Dedifferentiated amniotic fluid mesenchymal stem cell (primary cell): ENCODE data around the gene TMEM30B.
"Not testable (repeated sequence)": the region's sequence is repeated elsewhere in the genome, so short reads cannot be mapped to it uniquely, and the experiment has no call there.

Experiments
- DNase-seq: peaks from one replicate; pipeline ENCODE4 v3.0.0-alpha.2; 2016; ENCODE audit errors: extremely low spot score

The TMEM30B gene

DNA sequence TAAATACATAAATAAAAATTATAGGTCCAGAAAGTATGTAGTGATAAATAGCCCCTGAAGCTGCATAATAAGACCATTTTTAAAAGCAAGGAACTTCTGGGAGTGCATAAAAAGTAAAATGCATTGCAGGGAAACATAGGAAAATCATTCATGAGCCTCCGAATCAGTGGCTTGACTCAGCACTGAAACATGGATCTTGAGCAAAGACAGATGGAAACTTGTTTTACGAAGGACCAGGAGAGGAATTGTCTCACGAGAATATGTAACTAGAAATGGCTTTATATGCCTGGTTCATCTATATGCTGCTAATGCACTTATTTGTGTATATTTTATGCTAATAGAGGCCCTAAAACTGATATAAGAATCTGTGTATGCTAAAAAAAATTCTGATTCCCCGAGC is 14.7 kb downstream of the TMEM30B start:
- DNase-seq: no peak

- no peak for DNase-seq
These were observed 16.5 kb downstream of the TMEM30B start for GRCh38 chr14:61264651-61265050.

DNA sequence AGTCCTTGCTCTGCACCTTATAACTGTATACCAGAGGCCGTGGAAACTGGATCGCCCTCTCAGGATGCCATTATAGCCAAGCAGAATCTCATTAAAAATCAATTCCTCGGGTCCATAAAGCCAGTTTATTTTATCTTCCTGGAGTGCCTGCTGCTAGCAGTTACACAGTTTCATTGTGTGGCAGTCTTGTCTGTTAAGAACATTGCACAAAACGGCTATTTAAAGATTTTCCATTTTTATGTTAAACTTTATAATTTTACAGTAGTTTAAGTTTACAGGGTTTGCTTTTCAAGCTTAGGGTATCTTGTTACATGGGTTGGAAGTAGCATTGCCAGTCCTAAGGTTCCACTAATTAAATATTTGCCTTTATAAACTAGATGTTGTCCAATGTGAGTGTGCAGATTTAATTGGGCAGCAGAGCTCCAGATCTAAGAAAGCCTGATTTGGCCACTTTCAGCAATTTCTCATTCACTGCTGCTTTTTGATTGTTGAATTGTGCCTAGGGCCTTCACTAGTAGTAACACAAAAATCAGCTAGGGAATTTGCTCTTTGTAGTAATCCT is 17.0 kb downstream of the TMEM30B start:
- no peak for DNase-seq

- peak; percentile 55 for DNase-seq
These were observed 19.1 kb downstream of the TMEM30B start for GRCh38 chr14:61262082-61262481.

DNA sequence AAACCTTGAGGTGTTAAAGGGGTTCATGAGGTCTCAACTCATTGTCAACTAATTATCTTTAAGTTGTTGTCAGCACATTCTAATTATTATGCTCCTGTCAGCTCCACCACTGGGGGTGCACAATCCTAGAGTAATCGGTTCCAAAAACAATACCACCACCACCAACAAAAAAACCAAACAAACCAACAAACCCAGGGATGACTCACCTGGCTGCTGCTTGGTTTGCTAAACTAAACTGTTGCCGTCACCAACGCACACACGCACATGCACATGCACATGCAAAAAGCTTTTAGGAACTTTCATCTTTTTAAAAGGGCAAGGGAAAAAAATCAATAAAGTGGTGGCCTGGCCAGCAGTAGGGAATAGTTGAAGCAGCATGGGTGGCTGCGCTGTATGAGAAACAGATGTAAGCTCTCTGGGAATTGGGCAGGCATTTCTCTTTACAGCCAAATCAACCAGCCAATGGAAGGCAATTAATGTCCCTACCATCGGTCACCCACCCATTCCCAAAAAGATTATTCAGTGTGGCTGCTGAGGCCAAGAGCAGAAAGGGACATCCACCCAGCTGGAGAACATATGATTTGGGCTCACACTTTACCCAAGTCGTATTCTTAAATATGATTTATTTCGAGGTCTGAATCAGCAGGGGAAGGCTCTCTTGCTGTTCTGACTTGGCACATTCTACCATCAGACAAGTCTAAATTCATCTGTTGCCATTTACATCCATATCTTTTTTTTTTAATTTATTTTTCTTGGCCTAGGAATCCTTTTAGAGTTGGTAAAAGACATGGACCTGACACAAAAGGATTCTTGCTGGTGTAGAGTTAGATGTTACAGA is 20.0 kb downstream of the TMEM30B start:
- DNase-seq: peak; percentile 54

DNA sequence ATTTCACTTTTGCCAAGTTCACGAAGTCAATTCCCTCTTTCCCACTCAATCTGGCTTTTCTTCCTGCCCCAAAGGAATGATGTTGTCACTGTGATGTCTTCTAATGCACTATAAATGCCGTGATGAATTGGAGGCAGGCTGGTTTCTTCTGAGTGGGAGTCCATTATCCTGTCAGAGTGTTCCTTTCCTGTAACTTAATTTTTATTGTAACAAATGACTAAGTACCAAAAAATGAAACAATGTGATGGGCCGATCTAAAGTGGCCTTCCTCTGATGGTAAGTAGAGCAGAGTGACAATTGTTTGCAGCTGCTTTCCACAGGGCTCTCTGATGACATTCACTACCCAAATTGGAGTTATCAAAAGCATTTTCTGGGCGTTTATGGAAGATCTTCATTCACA is 22.2 kb downstream of the TMEM30B start:
- DNase-seq: peak; percentile 44

DNA sequence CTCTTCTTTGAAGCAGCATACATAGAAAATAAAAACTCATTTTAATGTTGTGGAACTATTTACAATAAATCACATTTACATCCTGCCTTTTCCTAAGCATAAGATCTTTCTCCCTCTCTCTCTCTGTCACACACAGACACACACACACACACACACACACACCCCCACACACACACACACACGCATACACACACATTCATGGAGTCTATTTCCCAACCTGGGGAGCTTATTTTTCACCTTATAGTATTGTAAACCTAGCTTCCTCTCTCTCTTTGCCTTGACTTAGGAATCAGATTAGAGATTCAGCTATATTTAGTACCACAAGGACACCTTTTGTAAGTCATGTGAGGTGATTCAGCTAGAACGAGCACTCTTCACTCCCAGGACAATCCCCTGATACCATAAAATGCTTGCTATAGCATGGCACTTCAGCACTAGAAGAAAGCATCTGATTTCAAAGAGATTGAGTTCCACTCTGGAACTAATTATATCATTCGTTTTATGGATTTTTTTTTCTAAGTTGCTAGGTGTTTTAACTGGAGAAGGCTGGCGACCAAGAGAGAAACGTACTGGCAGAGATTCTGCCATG is 23.6 kb downstream of the TMEM30B start:
- DNase-seq: no peak

GRCh38 chr14:61256826-61257468 is 24.2 kb downstream of the TMEM30B start:
- no peak for DNase-seq

- no peak for DNase-seq
These were observed 25.2 kb downstream of the TMEM30B start for GRCh38 chr14:61255968-61256367.

DNA sequence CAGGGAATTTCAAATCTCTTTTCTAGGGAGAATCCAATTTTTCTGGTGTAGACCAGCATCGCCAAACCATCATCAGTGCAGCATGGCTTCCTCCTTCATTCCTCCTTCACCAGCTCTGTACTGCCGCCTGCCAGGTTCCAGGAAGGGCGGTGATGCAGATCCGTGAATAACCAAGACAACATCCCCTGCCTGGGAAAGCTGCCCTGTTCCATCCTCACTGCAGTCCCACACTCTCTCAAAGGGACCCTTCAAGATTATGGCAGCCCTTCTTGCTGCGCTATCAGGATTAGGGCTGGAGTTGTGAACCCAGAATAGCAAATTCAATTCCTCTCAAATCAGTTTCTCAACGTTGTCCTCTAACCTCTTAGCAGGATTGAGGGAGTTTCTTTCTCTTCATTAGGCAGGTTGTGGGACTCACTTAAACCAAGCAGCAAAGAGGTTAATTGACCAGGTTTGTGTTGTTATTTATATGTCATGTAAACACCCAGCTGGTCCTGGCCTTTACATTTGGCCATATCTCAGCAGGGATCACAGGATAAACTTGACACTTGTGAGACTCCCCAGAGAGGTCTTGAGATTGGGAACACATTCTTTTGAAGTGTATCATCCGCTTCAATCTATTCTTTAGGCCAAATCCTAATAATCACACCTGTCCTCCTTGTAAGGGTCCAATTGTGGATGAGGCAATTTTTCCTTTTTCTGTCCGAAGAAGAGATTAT is 26.2 kb downstream of the TMEM30B start:
- no peak for DNase-seq

GRCh38 chr14:61253064-61253738 is 27.9 kb downstream of the TMEM30B start:
- DNase-seq: no peak

DNA sequence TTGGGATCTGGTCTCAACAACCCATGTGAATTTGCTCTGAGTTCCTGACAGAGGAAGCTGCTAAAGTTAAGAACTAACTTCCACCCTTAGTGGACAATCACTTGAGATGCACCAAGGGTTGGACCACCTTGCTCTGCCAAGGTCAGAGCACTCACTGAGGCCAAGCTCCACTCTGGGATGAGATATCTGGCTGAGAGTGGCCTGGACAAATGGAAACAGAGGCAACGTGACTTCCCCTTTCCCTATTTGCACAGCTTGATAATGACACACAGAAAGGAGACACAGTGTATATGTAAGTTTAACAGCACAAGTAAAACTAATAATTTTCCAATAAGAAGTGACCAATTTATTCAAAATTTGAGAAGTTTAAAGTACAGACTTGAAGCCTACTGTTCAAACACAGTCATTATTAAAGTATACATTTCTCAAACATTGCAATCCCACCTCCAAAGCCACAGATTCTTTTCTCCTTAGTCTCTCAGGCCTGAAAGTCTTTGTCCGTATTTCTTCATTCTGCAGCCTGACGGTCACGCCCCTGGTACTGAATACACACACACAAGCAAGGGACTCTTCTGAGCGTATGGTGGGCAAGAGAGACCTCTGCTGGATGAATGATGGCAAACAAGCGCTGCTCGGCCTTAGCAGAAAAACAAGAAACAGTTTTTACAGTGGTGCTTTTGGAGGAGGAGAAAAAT is 28.6 kb downstream of the TMEM30B start:
- peak; percentile 98 for DNase-seq

DNA sequence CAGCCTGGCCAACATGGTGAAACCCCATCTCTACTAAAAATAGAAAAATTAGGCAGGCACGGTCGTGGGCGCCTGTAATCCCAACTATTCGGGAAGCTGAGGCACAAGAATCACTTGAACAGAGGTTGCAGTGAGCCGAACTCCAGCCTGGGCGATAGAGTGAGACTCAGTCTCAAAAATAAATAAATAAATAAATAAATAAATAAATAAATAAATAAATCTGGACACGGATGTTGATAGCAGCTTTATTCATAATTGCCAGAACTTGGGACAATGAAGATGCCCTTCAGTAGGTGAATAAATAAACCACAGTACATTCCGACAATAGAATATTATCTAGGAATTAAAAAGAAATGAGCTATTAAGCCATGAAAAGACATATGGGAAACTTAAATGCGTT is 31.1 kb downstream of the TMEM30B start:
- DNase-seq: no peak

GRCh38 chr14:61247935-61248334 is 33.2 kb downstream of the TMEM30B start:
- DNase-seq: peak; percentile 46

DNA sequence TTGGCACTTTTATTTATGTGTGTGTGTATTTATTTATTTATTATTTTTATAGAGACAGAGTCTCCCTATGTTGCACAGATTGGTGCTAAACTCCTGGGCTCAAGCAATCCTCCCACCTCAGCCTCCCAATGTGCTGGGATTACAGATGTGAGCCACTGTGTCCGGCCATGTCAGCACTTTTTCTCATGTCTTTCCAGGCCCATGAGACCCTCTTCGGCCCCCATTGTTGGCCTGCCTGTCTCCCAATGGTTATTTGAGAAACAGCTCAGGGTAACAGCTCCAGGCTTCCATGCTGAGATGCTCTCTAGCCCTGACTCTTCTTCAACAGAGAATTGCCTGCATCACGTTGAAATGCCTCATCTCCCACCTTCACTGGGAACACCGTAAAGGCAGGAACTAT is 34.4 kb downstream of the TMEM30B start:
- no peak for DNase-seq

DNA sequence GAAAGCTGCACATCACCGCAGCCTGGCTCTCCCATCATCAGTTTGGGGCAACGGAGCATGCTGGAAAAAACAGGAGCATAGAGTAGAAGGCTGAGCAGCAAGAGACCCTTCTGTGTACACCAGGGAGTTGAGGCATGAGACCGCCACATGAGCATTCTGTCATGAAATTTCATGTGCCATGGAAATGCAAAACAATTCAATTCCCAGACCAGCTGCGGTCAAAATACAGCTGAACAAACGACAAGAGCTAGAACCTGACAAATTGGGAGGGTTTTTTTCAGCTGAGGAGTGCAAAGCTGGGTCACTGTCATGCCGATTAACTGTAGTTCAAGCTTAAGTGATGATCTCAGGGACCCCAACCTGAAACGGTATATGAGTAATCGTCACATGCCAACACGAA is 37.1 kb downstream of the TMEM30B start:
- no peak for DNase-seq

GRCh38 chr14:61240206-61240605 is 40.9 kb downstream of the TMEM30B start:
- no peak for DNase-seq

DNA sequence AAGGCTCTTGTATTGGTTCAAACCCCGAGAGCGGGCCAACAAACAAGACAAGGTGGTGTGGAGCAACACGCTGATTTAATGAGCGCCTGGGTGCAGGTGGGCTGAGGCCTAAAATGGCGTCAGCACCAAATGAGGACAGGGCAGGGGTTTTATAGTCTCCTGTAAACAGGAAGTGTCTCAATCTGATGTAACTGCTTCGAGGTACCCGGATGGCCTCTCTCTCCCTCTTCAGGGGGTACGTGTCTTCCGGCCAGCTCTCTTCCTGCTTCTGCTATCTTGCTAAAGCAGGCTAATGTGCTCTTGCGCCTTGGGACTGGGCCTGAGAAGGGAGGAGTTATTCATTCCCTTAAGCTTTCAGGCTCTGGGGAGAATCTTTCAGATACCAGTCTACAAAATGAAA is 41.9 kb downstream of the TMEM30B start:
- not testable (repeated sequence) for DNase-seq

GRCh38 chr14:61238611-61239245 is 42.4 kb downstream of the TMEM30B start:
- no peak for DNase-seq

DNA sequence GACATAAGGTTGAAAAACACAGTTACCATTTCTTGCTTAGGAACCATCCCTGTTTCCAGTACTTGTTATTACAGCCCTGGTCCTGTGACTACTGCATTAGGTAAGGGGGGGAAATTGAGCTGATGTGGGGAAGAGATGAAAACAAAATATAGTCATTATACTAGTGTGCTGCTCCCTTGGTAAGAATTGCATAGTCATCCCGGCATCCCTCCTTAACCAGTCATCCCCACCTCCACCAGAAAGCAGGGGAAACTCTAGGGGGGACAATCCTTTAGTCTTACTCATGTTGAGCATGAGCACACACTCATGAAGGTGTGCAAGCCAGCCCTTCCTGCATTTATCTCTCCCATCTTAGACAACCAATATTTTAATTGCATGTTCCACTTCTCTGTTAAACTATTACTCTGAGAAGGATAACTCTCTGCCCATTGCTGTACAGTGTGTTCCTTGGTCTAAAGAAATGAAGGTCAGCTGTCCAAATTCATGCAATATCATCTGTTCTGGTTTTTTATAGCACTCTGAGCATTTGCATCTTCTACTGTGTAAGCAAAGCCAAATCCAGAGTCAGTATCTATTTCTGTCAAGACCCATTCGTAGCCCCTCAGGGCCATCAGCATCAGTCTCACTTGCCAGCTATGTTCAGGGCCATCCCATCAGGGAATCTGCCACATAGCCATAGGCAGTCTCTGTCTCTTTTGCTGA is 46.8 kb downstream of the TMEM30B start:
- DNase-seq: no peak
